ENCODE measurements around the gene LSAMP.

Gene LSAMP

GRCh38 chr3:115928376-115928775 lies 516.9 kb downstream of the LSAMP start:
- H3K4me3 ChIP-seq (ENCODE audit: low read length), result no peak overlapping the region
- no peak for DNase-seq (ENCODE audit: low read depth)
- TF ChIP-seq CTCF (conservative IDR thresholded peaks at IDR 0.05; ENCODE audit: low read depth, low read length), result no peak

GRCh38 chr3:115927197-115927596 lies 518.1 kb downstream of the LSAMP start:
- no peak overlapping the region for H3K4me3 ChIP-seq (ENCODE audit: low read length)
- no peak for TF ChIP-seq CTCF (conservative IDR thresholded peaks at IDR 0.05; ENCODE audit: low read depth, low read length)
- no peak for DNase-seq (ENCODE audit: low read depth)

- peak; percentile 69 for TF ChIP-seq CTCF (conservative IDR thresholded peaks at IDR 0.05; ENCODE audit: low read depth, low read length)
- DNase-seq (ENCODE audit: low read depth), result peak; percentile 29
Measured at GRCh38 chr3:115922681-115923347, 522.5 kb downstream of the LSAMP start.

GRCh38 chr3:115921711-115922110 lies 523.6 kb downstream of the LSAMP start:
- no peak for DNase-seq (ENCODE audit: low read depth)
- no peak overlapping the region for H3K4me3 ChIP-seq (ENCODE audit: low read length)
- TF ChIP-seq CTCF (conservative IDR thresholded peaks at IDR 0.05; ENCODE audit: low read depth, low read length), result no peak

More at GRCh38 chr3:115922681-115923347, 522.5 kb downstream of the LSAMP start:
- H3K4me3 ChIP-seq (ENCODE audit: low read length), result no peak overlapping the region

- H3K4me3 ChIP-seq (ENCODE audit: low read length), result no peak overlapping the region
- no peak for TF ChIP-seq CTCF (conservative IDR thresholded peaks at IDR 0.05; ENCODE audit: low read depth, low read length)
- DNase-seq (ENCODE audit: low read depth), result no peak
Measured at GRCh38 chr3:115918900-115919299, 526.4 kb downstream of the LSAMP start.

- no peak overlapping the region for H3K4me3 ChIP-seq (ENCODE audit: low read length)
- no peak for DNase-seq (ENCODE audit: low read depth)
- no peak for TF ChIP-seq CTCF (conservative IDR thresholded peaks at IDR 0.05; ENCODE audit: low read depth, low read length)
Measured at GRCh38 chr3:115916866-115917265, 528.4 kb downstream of the LSAMP start.

GRCh38 chr3:115915061-115915460 lies 530.2 kb downstream of the LSAMP start:
- H3K4me3 ChIP-seq (ENCODE audit: low read length), result no peak overlapping the region
- DNase-seq (ENCODE audit: low read depth), result no peak
- TF ChIP-seq CTCF (conservative IDR thresholded peaks at IDR 0.05; ENCODE audit: low read depth, low read length), result no peak

Measured in retinal pigment epithelial cell (primary cell).